PC-3 (cell line): ENCODE results near the gene FTL.

Source experiments
- EZH2phosphoT487 ChIP-seq: fragments of 300-600 bp; sonication (generic); IDR thresholded peaks from 2 replicates; pipeline ENCODE4 v1.6.1; 2018; ENCODE audit warnings: mild to moderate bottlenecking, antibody characterized with exemption, low read length, borderline replicate concordance
- TF ChIP-seq, protein P1 (sequence below): fragments of 300-600 bp; sonication (generic); conservative IDR thresholded peaks from 2 replicates; pipeline ENCODE4 v1.5.1; 2017; ENCODE audit warnings: antibody characterized with exemption, low read depth, mild to moderate bottlenecking, low read length

DNA sequence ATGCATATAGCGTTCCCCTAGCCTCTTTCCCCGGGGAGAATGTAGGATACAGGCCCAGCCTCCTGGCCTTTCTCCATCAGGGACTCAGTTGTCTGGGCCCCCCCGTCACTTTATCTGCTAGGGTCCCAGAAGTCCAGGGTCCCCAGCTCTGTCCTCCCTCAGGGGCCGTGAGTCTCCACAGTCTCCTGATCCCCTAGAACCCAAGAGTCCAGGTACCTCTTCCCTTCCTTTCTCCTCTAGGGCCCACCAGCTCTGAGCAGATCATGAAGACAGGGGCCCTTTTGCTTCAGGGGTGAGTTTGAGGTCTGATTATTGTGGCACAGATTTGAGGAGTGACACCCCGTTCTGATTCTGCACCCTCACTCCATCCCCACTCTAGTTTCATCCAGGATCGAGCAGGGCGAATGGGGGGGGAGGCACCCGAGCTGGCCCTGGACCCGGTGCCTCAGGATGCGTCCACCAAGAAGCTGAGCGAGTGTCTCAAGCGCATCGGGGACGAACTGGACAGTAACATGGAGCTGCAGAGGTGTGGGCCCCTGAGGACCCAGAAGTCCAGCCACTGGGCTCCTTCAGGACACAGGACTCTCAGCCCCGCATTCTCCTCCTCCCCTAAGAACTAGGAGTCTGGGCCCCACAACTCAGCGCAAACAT, 9.7 kb upstream of the FTL start:
- TF ChIP-seq, protein P1, sequence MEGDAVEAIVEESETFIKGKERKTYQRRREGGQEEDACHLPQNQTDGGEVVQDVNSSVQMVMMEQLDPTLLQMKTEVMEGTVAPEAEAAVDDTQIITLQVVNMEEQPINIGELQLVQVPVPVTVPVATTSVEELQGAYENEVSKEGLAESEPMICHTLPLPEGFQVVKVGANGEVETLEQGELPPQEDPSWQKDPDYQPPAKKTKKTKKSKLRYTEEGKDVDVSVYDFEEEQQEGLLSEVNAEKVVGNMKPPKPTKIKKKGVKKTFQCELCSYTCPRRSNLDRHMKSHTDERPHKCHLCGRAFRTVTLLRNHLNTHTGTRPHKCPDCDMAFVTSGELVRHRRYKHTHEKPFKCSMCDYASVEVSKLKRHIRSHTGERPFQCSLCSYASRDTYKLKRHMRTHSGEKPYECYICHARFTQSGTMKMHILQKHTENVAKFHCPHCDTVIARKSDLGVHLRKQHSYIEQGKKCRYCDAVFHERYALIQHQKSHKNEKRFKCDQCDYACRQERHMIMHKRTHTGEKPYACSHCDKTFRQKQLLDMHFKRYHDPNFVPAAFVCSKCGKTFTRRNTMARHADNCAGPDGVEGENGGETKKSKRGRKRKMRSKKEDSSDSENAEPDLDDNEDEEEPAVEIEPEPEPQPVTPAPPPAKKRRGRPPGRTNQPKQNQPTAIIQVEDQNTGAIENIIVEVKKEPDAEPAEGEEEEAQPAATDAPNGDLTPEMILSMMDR: no peak
- TF ChIP-seq EZH2phosphoT487: no peak
